Stimulated activated naive CD8-positive, alpha-beta T cell treated with anti-CD3 and anti-CD28 coated beads, Interleukin-15, amount 100 ng/mL, for 72 hours (primary cell): ENCODE measurements around the gene HTR3A.
"Not testable (repeated sequence)": the region's sequence is repeated elsewhere in the genome, so short reads cannot be mapped to it uniquely, and the experiment has no call there.

Experiments
- ATAC-seq: fragments of 150-1000 bp; cut with Tn5 transposase; 2 replicates; pipeline ENCODE4 v1.10.0; 2021; ENCODE audit warnings: mild to moderate bottlenecking, moderate library complexity
- DNase-seq, 2 donors: peaks; one replicate each; pipeline ENCODE4 v3.0.0; 2021 to 2022
- H3K27ac Mint-ChIP-seq, 2 donors: one replicate each; pipeline ENCODE4 v1.8.0; 2022; ENCODE audit warnings: mild to moderate bottlenecking in 2 of 2, mixed read lengths in 2 of 2, moderate library complexity in 2 of 2
- H3K27me3 Mint-ChIP-seq: one replicate; pipeline ENCODE4 v1.8.0; 2022; ENCODE audit warnings: mixed read lengths
- H3K4me1 Mint-ChIP-seq: one replicate; pipeline ENCODE4 v1.8.0; 2022; ENCODE audit warnings: mild to moderate bottlenecking, mixed read lengths
- H3K4me3 Mint-ChIP-seq, 2 donors: one replicate each; pipeline ENCODE4 v1.8.0; 2022; ENCODE audit warnings: mild to moderate bottlenecking in 2 of 2, mixed read lengths in 2 of 2, moderate library complexity in 1 of 2
- H3K9me3 Mint-ChIP-seq, 2 donors: one replicate each; pipeline ENCODE4 v1.8.0; 2022; ENCODE audit warnings: mixed read lengths in 2 of 2

Gene HTR3A

DNA sequence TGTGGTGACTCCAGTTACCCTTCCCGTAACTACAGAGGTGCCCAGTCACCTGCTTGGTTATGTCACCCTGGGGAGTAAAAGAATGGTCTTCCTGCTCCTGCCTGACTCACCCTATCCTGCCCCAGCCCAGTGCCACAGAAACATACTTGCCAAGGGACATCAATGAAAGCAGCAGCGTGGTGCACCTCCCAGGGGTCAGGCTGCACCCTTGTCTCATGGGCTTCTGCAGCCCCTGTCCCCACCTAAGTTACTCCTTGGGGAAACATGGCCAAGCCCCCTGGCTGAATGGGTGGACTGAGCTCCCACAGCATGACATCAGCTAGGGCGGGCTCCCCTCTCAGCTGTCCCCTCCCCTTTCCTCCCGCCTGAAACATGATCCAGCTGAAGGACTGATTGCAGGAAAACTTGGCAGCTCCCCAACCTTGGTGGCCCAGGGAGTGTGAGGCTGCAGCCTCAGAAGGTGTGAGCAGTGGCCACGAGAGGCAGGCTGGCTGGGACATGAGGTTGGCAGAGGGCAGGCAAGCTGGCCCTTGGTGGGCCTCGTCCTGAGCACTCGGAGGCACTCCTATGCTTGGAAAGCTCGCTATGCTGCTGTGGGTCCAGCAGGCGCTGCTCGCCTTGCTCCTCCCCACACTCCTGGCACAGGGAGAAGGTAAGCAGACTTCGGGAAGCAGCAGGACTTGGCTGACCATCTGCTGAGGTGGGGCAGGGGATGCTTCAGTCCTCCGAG is at the start of gene HTR3A:
Gene HTR3A (plus strand): TSS at position 368 of the 730 bp plus-strand sequence. CDS start 218 bp downstream, at position 586.
- no peaks in the 10 kb centered on the region for H3K9me3 Mint-ChIP-seq
- ATAC-seq, result no peak
- no peaks in the 10 kb centered on the region for H3K27me3 Mint-ChIP-seq
- no peak within 1 kb of the TSS for H3K4me3 Mint-ChIP-seq
- no peak within 1 kb of the TSS for H3K27ac Mint-ChIP-seq
- no peak for DNase-seq
- H3K4me1 Mint-ChIP-seq, result no peaks in the 10 kb centered on the region

DNA sequence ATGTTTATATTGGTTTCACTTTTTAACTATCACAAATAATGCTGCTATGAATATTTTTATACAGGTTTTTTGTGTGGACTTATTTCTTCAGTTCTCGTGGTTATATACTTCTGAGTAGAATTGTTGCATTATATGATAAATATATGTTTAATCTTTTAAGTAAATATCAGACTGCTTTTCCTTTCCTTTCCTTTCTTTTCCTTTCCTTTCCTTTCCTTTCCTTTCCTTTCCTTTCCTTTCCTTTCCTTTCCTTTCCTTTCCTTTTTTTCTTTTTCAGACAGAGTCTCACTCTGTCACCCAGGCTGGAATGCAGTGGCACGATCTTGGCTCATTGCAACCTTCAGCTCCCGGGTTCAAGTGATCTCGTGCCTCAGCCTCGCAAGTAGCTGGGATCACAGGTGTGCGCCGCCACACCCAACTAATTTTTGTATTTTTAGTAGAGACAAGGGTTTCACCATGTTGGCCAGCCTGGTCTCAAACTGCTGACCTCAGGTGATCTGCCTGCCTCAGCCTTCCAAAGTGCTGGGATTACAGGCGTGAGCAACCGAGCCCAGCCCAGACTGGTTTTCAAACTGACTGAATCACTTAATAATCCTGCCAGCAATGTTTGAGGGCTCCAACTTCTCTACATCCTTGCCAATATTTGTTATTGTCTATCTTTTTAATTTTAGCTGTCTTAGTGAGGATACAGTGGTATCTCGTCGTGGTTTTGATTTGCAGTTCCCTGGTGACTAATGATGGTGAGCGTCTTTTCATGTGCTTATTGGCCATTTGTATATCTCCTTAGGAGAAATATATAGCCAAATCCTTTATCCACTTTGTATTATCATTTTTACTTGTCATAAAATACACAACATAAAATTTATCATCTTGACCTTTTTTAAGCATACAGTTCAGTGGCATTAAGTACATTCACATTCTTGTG is 48.4 kb upstream of the HTR3A start:
- H3K4me3 Mint-ChIP-seq, result no peak overlapping the region
- no peaks in the 10 kb centered on the region for H3K4me1 Mint-ChIP-seq
- DNase-seq (no peak), ATAC-seq (no peak)
- H3K27me3 Mint-ChIP-seq, result peaks cover 13% of the 10 kb centered on the region
- H3K27ac Mint-ChIP-seq, result no peak overlapping the region
- no peaks in the 10 kb centered on the region for H3K9me3 Mint-ChIP-seq

DNA sequence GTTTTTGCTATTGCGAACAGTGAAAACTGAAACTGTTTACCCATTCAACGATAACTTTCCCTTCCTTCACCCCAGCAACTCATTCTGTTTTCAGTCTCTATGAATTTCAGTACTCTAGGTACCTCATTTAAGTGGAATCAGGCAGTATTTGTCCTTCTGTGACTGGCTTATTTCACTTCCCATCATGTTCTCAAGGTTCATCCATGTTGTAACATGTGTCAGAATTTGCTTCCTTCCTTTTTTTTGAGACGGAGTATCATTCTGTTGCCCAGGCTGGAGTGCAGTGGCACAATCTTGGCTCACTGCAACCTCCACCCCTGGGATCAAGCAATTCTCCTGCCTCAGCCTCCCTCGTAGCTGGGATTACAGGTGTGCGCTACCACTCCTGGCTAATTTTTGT is 46.6 kb upstream of the HTR3A start:
- Mint-ChIP-seq H3K27ac (no peak overlapping the region), H3K27me3 (peaks cover 29% of the 10 kb centered on the region), H3K4me3 (no peak overlapping the region), H3K9me3 (no peaks in the 10 kb centered on the region), H3K4me1 (no peaks in the 10 kb centered on the region)
- ATAC-seq (no peak), DNase-seq (no peak)

- Mint-ChIP-seq H3K4me3 (no peak overlapping the region), H3K9me3 (no peaks in the 10 kb centered on the region), H3K27ac (no peak overlapping the region), H3K27me3 (peaks cover 38% of the 10 kb centered on the region), H3K4me1 (no peaks in the 10 kb centered on the region)
- no peak for DNase-seq
- ATAC-seq, result no peak
Measured at GRCh38 chr11:113932788-113933187, 42.1 kb upstream of the HTR3A start.

DNA sequence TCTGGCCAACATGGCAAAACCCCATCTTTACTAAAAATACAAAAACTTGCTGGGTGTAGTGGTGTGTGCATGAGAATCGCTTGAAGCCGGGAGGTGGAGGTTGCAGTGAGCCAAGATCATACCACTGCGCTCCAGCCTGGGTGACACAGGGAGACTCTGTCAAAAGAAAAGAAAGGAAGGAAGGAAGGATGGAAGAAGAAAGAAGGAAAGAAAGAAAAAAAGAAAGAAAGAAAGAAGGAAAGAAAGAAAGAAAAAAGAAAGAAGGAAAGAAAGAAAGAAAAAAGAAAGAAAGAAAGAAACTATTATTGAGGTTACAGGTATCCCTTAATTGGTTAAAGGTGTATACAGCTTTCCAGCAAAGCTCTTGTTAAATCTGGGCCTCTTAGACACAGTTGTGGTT is 40.7 kb upstream of the HTR3A start:
- ATAC-seq, H3K4me1 Mint-ChIP-seq, H3K27ac Mint-ChIP-seq, H3K9me3 Mint-ChIP-seq, DNase-seq, H3K4me3 Mint-ChIP-seq: not testable (repeated sequence)
- H3K27me3 Mint-ChIP-seq, result peaks cover 38% of the 10 kb centered on the region

- H3K4me3 Mint-ChIP-seq, result no peak overlapping the region
- DNase-seq (no peak), ATAC-seq (no peak)
- no peaks in the 10 kb centered on the region for H3K9me3 Mint-ChIP-seq
- H3K27me3 Mint-ChIP-seq, result peaks cover 38% of the 10 kb centered on the region
- no peak overlapping the region for H3K27ac Mint-ChIP-seq
- H3K4me1 Mint-ChIP-seq, result no peaks in the 10 kb centered on the region
Measured at GRCh38 chr11:113934761-113935160, 40.1 kb upstream of the HTR3A start.

GRCh38 chr11:113935858-113936257 is 39.0 kb upstream of the HTR3A start:
- no peak for ATAC-seq
- no peaks in the 10 kb centered on the region for H3K4me1 Mint-ChIP-seq

GRCh38 chr11:113937918-113938317 is 37.0 kb upstream of the HTR3A start:
- ATAC-seq (no peak), DNase-seq (no peak)
- H3K4me1 Mint-ChIP-seq, result no peaks in the 10 kb centered on the region
- peaks cover 26% of the 10 kb centered on the region for H3K27me3 Mint-ChIP-seq
- no peak overlapping the region for H3K4me3 Mint-ChIP-seq
- no peaks in the 10 kb centered on the region for H3K9me3 Mint-ChIP-seq
- no peak overlapping the region for H3K27ac Mint-ChIP-seq

More at GRCh38 chr11:113935858-113936257, 39.0 kb upstream of the HTR3A start:
- H3K9me3 Mint-ChIP-seq, result no peaks in the 10 kb centered on the region
- no peak for DNase-seq
- peaks cover 36% of the 10 kb centered on the region for H3K27me3 Mint-ChIP-seq
- no peak overlapping the region for H3K27ac Mint-ChIP-seq
- H3K4me3 Mint-ChIP-seq, result no peak overlapping the region

DNA sequence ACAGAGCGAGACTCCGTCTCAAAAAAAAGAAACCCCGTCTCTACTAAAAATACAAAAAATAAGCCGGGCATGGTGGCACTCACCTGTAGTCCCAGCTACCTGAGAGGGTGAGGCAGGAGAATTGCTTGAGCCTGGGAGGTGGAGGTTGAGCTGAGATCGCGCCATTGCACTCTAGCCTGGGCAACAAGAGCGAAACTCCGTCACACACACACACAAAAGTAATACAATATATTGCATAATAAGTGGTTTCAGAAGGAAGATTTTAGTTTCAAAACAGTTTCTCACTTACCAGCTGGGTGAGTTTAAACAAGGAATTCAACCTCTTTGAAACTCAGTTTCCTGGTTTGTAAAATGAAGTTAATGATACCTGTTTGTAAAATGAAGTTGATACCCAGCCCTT is 32.7 kb upstream of the HTR3A start:
- Mint-ChIP-seq H3K4me1 (no peaks in the 10 kb centered on the region), H3K27me3 (peaks cover 14% of the 10 kb centered on the region), H3K9me3 (no peaks in the 10 kb centered on the region), H3K27ac (no peak overlapping the region), H3K4me3 (no peak overlapping the region)
- ATAC-seq (no peak), DNase-seq (no peak)

DNA sequence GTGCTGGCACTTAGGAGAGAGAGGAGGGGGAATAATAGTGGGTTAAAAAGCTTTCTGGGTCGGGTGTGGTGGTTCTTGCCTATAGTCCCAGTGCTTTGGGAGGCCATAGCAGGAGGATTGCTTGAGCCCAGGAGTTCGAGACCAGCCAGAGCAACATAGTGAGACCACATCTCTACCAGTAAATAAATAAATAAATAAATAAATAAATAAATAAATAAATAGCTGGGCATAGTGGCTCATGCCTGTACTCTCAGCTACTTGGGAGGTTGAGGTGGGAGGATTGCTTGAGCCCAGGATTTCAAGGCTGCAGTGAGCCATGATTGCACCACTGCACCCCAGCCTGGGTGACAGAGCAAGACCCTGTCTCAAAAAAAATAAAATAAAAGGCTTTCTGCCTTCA is 28.7 kb upstream of the HTR3A start:
- not testable (repeated sequence) for DNase-seq, H3K4me1 Mint-ChIP-seq, ATAC-seq, H3K9me3 Mint-ChIP-seq, H3K4me3 Mint-ChIP-seq
- peaks cover 13% of the 10 kb centered on the region for H3K27me3 Mint-ChIP-seq
- peak overlapping the region in 1 of 2 donors; percentile 50 for H3K27ac Mint-ChIP-seq

DNA sequence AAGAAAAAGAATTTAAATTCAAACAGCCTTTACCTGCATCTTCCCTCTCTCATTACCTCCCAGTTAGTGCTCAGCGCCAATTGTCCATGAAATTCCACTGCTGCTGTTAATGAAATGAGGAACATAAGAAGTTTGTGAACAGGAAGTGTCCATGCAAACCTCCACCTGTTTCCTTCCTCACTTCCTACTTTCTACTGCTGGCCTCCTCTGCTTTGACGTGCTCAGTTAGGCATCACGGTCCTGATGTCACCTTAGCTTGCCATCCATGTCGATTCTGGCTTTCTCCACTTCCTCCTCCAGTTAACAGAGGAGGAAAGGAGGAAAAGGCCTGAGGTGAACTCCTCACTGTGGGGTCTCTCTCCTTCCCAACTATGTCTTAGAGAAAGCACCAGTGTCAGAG is 26.9 kb upstream of the HTR3A start:
- no peak overlapping the region for H3K27ac Mint-ChIP-seq
- DNase-seq, result no peak
- peaks cover 31% of the 10 kb centered on the region for H3K27me3 Mint-ChIP-seq
- H3K4me1 Mint-ChIP-seq, result no peaks in the 10 kb centered on the region
- H3K9me3 Mint-ChIP-seq, result no peaks in the 10 kb centered on the region
- no peak overlapping the region for H3K4me3 Mint-ChIP-seq
- ATAC-seq, result no peak

DNA sequence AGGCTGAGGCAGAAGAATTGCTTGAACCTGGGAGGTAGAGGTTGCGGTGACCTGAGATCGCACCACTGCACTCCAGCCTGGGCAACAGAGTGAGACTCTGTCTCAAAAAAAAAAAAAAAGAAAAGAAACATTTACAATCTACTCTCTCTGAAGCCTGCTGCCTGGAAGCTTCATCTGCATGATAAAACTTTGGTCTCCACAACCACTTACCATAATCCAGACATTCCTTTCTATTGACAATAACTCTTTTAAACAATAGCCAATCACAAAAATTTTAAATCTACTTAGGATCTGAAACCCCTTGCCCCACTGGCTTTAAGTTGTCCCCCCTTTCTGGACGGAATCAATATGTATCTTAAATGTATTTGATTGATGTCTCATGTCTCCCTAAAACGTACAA is 25.0 kb upstream of the HTR3A start:
- Mint-ChIP-seq H3K9me3 (no peaks in the 10 kb centered on the region), H3K4me1 (no peaks in the 10 kb centered on the region), H3K4me3 (no peak overlapping the region), H3K27me3 (peaks cover 44% of the 10 kb centered on the region), H3K27ac (no peak overlapping the region)
- DNase-seq, result no peak
- no peak for ATAC-seq

- no peaks in the 10 kb centered on the region for H3K4me1 Mint-ChIP-seq
- no peaks in the 10 kb centered on the region for H3K9me3 Mint-ChIP-seq
- H3K4me3 Mint-ChIP-seq, result no peak overlapping the region
- peaks cover 38% of the 10 kb centered on the region for H3K27me3 Mint-ChIP-seq
- no peak for ATAC-seq
- no peak overlapping the region for H3K27ac Mint-ChIP-seq
- no peak for DNase-seq
Measured at GRCh38 chr11:113951537-113951936, 23.4 kb upstream of the HTR3A start.

- peak overlapping the region in 1 of 2 donors; percentile 49 for H3K27ac Mint-ChIP-seq
- H3K27me3 Mint-ChIP-seq, result peaks cover 38% of the 10 kb centered on the region
Measured at GRCh38 chr11:113952070-113952469, 22.8 kb upstream of the HTR3A start.

DNA sequence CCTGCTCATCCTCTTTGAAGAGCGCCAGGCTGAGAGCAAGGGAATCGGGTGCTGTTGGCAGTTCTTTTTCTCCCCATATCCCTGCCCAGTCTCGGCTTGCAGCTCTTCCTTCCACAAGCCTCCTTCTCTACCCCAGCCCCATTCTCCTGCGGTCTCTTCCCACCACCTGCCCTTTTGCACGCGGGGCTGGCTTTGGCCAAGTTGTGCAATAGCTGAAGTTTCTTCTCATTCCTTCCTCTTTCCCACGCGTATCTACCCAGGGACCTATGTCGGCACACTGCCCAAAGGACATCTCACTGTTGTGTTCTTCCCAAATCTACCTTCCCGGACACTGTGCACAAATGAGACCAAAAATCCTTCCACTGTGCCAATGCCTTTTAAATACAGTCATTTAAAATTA is 22.3 kb upstream of the HTR3A start:
- no peak overlapping the region for H3K27ac Mint-ChIP-seq
- H3K4me3 Mint-ChIP-seq, result no peak overlapping the region
- DNase-seq (no peak), ATAC-seq (no peak)
- no peaks in the 10 kb centered on the region for H3K9me3 Mint-ChIP-seq
- no peaks in the 10 kb centered on the region for H3K4me1 Mint-ChIP-seq
- H3K27me3 Mint-ChIP-seq, result peaks cover 39% of the 10 kb centered on the region

More at GRCh38 chr11:113952070-113952469, 22.8 kb upstream of the HTR3A start:
- DNase-seq (no peak), ATAC-seq (no peak)
- Mint-ChIP-seq H3K4me1 (no peaks in the 10 kb centered on the region), H3K9me3 (no peaks in the 10 kb centered on the region), H3K4me3 (no peak overlapping the region)

- no peaks in the 10 kb centered on the region for H3K9me3 Mint-ChIP-seq
- H3K4me1 Mint-ChIP-seq, result no peaks in the 10 kb centered on the region
- H3K4me3 Mint-ChIP-seq, result no peak overlapping the region
- no peak for DNase-seq
- peak overlapping the region in 1 of 2 donors; percentile 87 for H3K27ac Mint-ChIP-seq
- peaks cover 45% of the 10 kb centered on the region for H3K27me3 Mint-ChIP-seq
- ATAC-seq, result no peak
Measured at GRCh38 chr11:113954235-113954634, 20.7 kb upstream of the HTR3A start.
